Brain microvascular endothelial cell (primary cell): ENCODE data around the gene CCL4.
"Not testable (repeated sequence)": the region's sequence is repeated elsewhere in the genome, so short reads cannot be mapped to it uniquely, and the experiment has no call there.

ENCODE experiments used
- DNase-seq: peaks from one replicate; pipeline ENCODE4 v3.0.0-alpha.2; 2020
- H3K27ac ChIP-seq: fragments of 250-450 bp; sonication (Bioruptor Pico); 2 replicates; pipeline ENCODE4 v1.5.1; 2020; ENCODE audit warnings: mild to moderate bottlenecking, moderate library complexity
- H3K27me3 ChIP-seq: fragments of 250-450 bp; sonication (Bioruptor Pico); replicated peaks from 2 replicates; pipeline ENCODE4 v1.5.1; 2020; ENCODE audit warnings: mild to moderate bottlenecking
- H3K36me3 ChIP-seq: fragments of 250-450 bp; sonication (Bioruptor Pico); replicated peaks from 2 replicates; pipeline ENCODE4 v1.5.1; 2020; ENCODE audit warnings: mild to moderate bottlenecking
- H3K4me3 ChIP-seq: 2 replicates; pipeline ENCODE4 v1.5.1; 2011; ENCODE audit warnings: low read depth, mild to moderate bottlenecking, control low read depth, low read length, moderate library complexity
- CTCF ChIP-seq: IDR thresholded peaks from 2 replicates; pipeline ENCODE4 v1.5.1; 2011; ENCODE audit warnings: low read depth, mild to moderate bottlenecking, moderate library complexity, low read length, control low read depth, inconsistent platforms; ENCODE audit errors: missing control alignments
- in situ Hi-C: cut with HindIII; loops from 2 replicates; pipeline ENCODE4 v1.10.0; 2017; ENCODE audit warnings: low sequenced_read_pairs, low pct_ligation_motif_present

The CCL4 gene

GRCh38 chr17:36094746-36095145 is 8.9 kb upstream of the CCL4 start:
- H3K36me3 ChIP-seq: no peaks in the 10 kb centered on the region
- TF ChIP-seq CTCF: no peak
- H3K27me3 ChIP-seq: no peaks in the 10 kb centered on the region
- no peak for DNase-seq
- in situ Hi-C loops: no loop called here
- no peak overlapping the region for H3K27ac ChIP-seq
- H3K4me3 ChIP-seq: no peak overlapping the region

GRCh38 chr17:36095992-36096391 is 7.6 kb upstream of the CCL4 start:
- no peaks in the 10 kb centered on the region for H3K36me3 ChIP-seq
- H3K27me3 ChIP-seq: no peaks in the 10 kb centered on the region
- in situ Hi-C loops: no loop called here
- no peak overlapping the region for H3K4me3 ChIP-seq
- TF ChIP-seq CTCF: no peak
- H3K27ac ChIP-seq: no peak overlapping the region
- no peak for DNase-seq

- in situ Hi-C loops, H3K4me3 ChIP-seq, H3K36me3 ChIP-seq, H3K27ac ChIP-seq, DNase-seq, H3K27me3 ChIP-seq: not testable (repeated sequence)
These were observed 4.6 kb upstream of the CCL4 start for GRCh38 chr17:36099004-36099403.

GRCh38 chr17:36104246-36104645 is 619 bp downstream of the CCL4 start:
- H3K27ac ChIP-seq, H3K36me3 ChIP-seq, H3K27me3 ChIP-seq, H3K4me3 ChIP-seq, DNase-seq, in situ Hi-C loops: not testable (repeated sequence)

GRCh38 chr17:36104701-36105181 is 1.1 kb downstream of the CCL4 start:
- Histone ChIP-seq H3K27ac (no peak overlapping the region), H3K36me3 (no peaks in the 10 kb centered on the region), H3K27me3 (no peaks in the 10 kb centered on the region), H3K4me3 (no peak overlapping the region)
- in situ Hi-C loops: no loop called here
- TF ChIP-seq CTCF: no peak
- no peak for DNase-seq

GRCh38 chr17:36105781-36106492 is 2.3 kb downstream of the CCL4 start:
- no peaks in the 10 kb centered on the region for H3K36me3 ChIP-seq
- no peak overlapping the region for H3K27ac ChIP-seq
- H3K27me3 ChIP-seq: no peaks in the 10 kb centered on the region
- no peak overlapping the region for H3K4me3 ChIP-seq
- in situ Hi-C loops: no loop called here
- TF ChIP-seq CTCF: no peak
- DNase-seq: no peak

- no peak for TF ChIP-seq CTCF
- no peaks in the 10 kb centered on the region for H3K27me3 ChIP-seq
- H3K4me3 ChIP-seq: no peak overlapping the region
- DNase-seq: no peak
- H3K27ac ChIP-seq: no peak overlapping the region
- H3K36me3 ChIP-seq: no peaks in the 10 kb centered on the region
- in situ Hi-C loops: no loop called here
These were observed 2.8 kb downstream of the CCL4 start for GRCh38 chr17:36106493-36106835.
